ENCODE results near the gene TP73.

GRCh38 chr1:3617806-3618345 lies 34.4 kb upstream of the TP73 start:
- TF ChIP-seq CTCF (IDR thresholded peaks at IDR 0.05), result no peak
- no peak for TF ChIP-seq POLR2A (IDR thresholded peaks at IDR 0.05)
